ENCODE results near the gene TRIM13. TPM values are rescaled to one million over a fixed set of nuclear protein-coding genes. Genes with fewer than 3 reads are reported as not detected.

Gene TRIM13
- total and polyA plus RNA-seq, 2 of the 13 experiments (the other 11 are each of a cell fraction or from before 2014, with no cell fraction given) = 22.0 to 24.4 TPM

- H3K36me3 ChIP-seq (replicated peaks in 1 of 2; ENCODE audit: control insufficient read depth in 1 of 2, insufficient read depth in 2 of 2, low read length in 2 of 2) = no peaks in the 10 kb centered on the region
- POLR2A ChIA-PET = interaction anchor here (1.0 kb wide), 1 partner anchor 15 kb away, joined by 4 read pairs; no protein-coding TSS in a partner anchor
- TF ChIP-seq GTF3A (CRISPR knock-in tag; conservative IDR thresholded peaks at IDR 0.05) (no peak), SRY (CRISPR knock-in tag; IDR thresholded peaks at IDR 0.05) (no peak), BRF2 (CRISPR knock-in tag; IDR thresholded peaks at IDR 0.05) (no peak), RNF2 (conservative IDR thresholded peaks at IDR 0.05; ENCODE audit: low read depth) (no peak), ZNF609 (CRISPR knock-in tag; IDR thresholded peaks at IDR 0.05; ENCODE audit: borderline replicate concordance) (no peak), HNRNPL (IDR thresholded peaks at IDR 0.05; ENCODE audit: low read depth, low read length) (no peak), RXRB (CRISPR knock-in tag; IDR thresholded peaks at IDR 0.05; ENCODE audit: borderline replicate concordance) (no peak), ESRRA (CRISPR knock-in tag; IDR thresholded peaks at IDR 0.05; ENCODE audit: low read depth) (no peak), ZBTB2 (CRISPR knock-in tag; IDR thresholded peaks at IDR 0.05; ENCODE audit: low read depth) (no peak), ZNF543 (CRISPR knock-in tag; IDR thresholded peaks at IDR 0.05) (no peak)
- TF ChIP-seq, protein P1, sequence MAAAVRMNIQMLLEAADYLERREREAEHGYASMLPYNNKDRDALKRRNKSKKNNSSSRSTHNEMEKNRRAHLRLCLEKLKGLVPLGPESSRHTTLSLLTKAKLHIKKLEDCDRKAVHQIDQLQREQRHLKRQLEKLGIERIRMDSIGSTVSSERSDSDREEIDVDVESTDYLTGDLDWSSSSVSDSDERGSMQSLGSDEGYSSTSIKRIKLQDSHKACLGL (CRISPR knock-in tag; IDR thresholded peaks at IDR 0.05) = no peak
- TF ChIP-seq, protein P2, sequence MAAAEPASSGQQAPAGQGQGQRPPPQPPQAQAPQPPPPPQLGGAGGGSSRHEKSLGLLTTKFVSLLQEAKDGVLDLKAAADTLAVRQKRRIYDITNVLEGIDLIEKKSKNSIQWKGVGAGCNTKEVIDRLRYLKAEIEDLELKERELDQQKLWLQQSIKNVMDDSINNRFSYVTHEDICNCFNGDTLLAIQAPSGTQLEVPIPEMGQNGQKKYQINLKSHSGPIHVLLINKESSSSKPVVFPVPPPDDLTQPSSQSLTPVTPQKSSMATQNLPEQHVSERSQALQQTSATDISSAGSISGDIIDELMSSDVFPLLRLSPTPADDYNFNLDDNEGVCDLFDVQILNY (CRISPR knock-in tag; conservative IDR thresholded peaks at IDR 0.05) = no peak
- TF ChIP-seq, protein P3, sequence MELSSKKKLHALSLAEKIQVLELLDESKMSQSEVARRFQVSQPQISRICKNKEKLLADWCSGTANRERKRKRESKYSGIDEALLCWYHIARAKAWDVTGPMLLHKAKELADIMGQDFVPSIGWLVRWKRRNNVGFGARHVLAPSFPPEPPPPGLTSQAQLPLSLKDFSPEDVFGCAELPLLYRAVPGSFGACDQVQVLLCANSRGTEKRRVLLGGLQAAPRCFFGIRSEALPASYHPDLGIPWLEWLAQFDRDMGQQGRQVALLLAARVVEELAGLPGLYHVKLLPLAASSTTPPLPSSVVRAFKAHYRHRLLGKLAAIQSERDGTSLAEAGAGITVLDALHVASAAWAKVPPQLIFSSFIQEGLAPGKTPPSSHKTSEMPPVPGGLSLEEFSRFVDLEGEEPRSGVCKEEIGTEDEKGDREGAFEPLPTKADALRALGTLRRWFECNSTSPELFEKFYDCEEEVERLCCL (CRISPR knock-in tag; IDR thresholded peaks at IDR 0.05; ENCODE audit: borderline replicate concordance) = no peak
- H3K79me2 ChIP-seq (ENCODE audit: insufficient read depth, low read length) = no peaks in the 10 kb centered on the region
- no peak overlapping the region for H2AFZ ChIP-seq (ENCODE audit: low read length)
- H3K9me3 ChIP-seq (ENCODE audit: low read length) = no peaks in the 10 kb centered on the region
- intact Hi-C loops (cut with micrococcal nuclease; ENCODE audit: unreplicated experiment) (no loop called here), in situ Hi-C loops (cut with HindIII; ENCODE audit: extremely low pct_ligation_motif_present, low pct_unique_long_range_greater_than_20kb) (no loop called here)
- no peak overlapping the region for H3K27ac ChIP-seq (ENCODE audit: extremely low read length, insufficient read depth, low read length)
- H3K4me1 ChIP-seq (ENCODE audit: insufficient read depth, low read length) = peaks cover 17% of the 10 kb centered on the region
- 84% methylated on average over 1 of the region's 1 CpG for WGBS (ENCODE audit: low lambda C conversion rate)
- no peaks in the 10 kb centered on the region for H4K20me1 ChIP-seq (ENCODE audit: insufficient read depth, low read length)
- CTCF ChIA-PET (ENCODE audit: low intra/inter-chr PET ratio, low total read pairs) = no interaction called here
- no peaks in the 10 kb centered on the region for H3K27me3 ChIP-seq (ENCODE audit: control insufficient read depth in 1 of 2, insufficient read depth in 2 of 2, low read length in 2 of 2)
- no peak overlapping the region for H3K4me2 ChIP-seq (ENCODE audit: low read depth, low read length)
- BruUV-seq (replicated peaks) = no TSS peak
- ATAC-seq (no peak), DNase-seq (ENCODE audit: low spot score) (no peak), FAIRE-seq (no peak)
- H3K4me3 ChIP-seq (replicated peaks in 1 of 3; ENCODE audit: insufficient read depth in 1 of 3, low read depth in 2 of 3, low read length in 3 of 3) = no peak overlapping the region
- H3K9ac ChIP-seq (ENCODE audit: insufficient read depth, low read depth, low read length) = no peak overlapping the region
These were observed 43.3 kb upstream of the TRIM13 start for GRCh38 chr13:49953560-49953959.
